A549 (cell line): ENCODE measurements around the gene PANX1. TPM values are rescaled to one million over a fixed set of nuclear protein-coding genes. Genes with fewer than 3 reads are reported as not detected.

Experiments
- ATAC-seq, 2 experiments: fragments of 200-7000 bp in 1 of 2; fragments of >200 bp in 1 of 2; cut with Nextera tagmentation in 1 of 2; cut with Tn5 transposase in 1 of 2; 3 replicates each; pipeline versions ENCODE4 v1.8.0 to v1.9.1; 2018 to 2020; ENCODE audit warnings: mild to moderate bottlenecking in 1 of 2, moderate library complexity in 1 of 2
- CTCF ChIA-PET: fragments of 300-600 bp; sonication (Branson Sonifier 250); formaldehyde crosslinking; extraction: SDS; loops from one replicate; lab custom pipeline; 2021; ENCODE audit warnings: antibody characterized with exemption, inconsistent platforms; lab: Yijun Ruan, JAX
- POLR2A ChIA-PET: fragments of 350-600 bp; formaldehyde crosslinking; extraction: SDS; loops from one replicate; lab custom pipeline; 2021; ENCODE audit warnings: antibody characterized with exemption, inconsistent platforms; lab: Yijun Ruan, JAX
- DNase-seq, 2 experiments: peaks; one replicate each; pipeline versions ENCODE4 v3.0.0 to v3.0.0-alpha.2; 2011 to 2016; ENCODE audit warnings: low read depth in 1 of 2, low spot score in 1 of 2
- FAIRE-seq: peaks from 2 replicates; lab custom pipeline; 2011; peaks lifted over from hg19 to GRCh38; lab: Jason Lieb, UNC
- H3K27ac ChIP-seq, 2 experiments: fragments of >200 bp; sonication (Bioruptor Twin); formaldehyde crosslinking; 3 replicates each; pipeline ENCODE4 v1.5.1; 2016 to 2017
- H3K4me1 ChIP-seq: fragments of >200 bp; sonication (Bioruptor Twin); formaldehyde crosslinking; 3 replicates; pipeline ENCODE4 v1.6.1; 2016
- H3K4me2 ChIP-seq: fragments of >200 bp; sonication (Bioruptor Twin); formaldehyde crosslinking; 3 replicates; pipeline ENCODE4 v1.6.1; 2016
- H3K4me3 ChIP-seq: fragments of >200 bp; sonication (Bioruptor Twin); formaldehyde crosslinking; 3 replicates; pipeline ENCODE4 v1.5.1; 2016
- H3K9me3 ChIP-seq: fragments of >200 bp; sonication (Bioruptor Twin); formaldehyde crosslinking; 3 replicates; pipeline ENCODE4 v1.6.1; 2016
- FOXS1 ChIP-seq: fragments of 250-450 bp; sonication (Bioruptor Pico); IDR thresholded peaks from 2 replicates; pipeline ENCODE4 v1.5.0; 2020; ENCODE audit warnings: mild to moderate bottlenecking, moderate library complexity
- GATA3 ChIP-seq: IDR thresholded peaks from 2 replicates; pipeline ENCODE4 v1.6.1; 2012; ENCODE audit warnings: borderline replicate concordance
- HEYL ChIP-seq: fragments of 250-450 bp; sonication (Bioruptor Pico); IDR thresholded peaks from 2 replicates; pipeline ENCODE4 v1.8.0; 2021; ENCODE audit warnings: mild to moderate bottlenecking, moderate library complexity
- HOXA7 ChIP-seq: fragments of 250-450 bp; sonication (Bioruptor Pico); IDR thresholded peaks from 2 replicates; pipeline ENCODE4 v1.5.0; 2020; ENCODE audit warnings: mild to moderate bottlenecking, moderate library complexity
- HOXB13 ChIP-seq: fragments of 250-450 bp; sonication (Bioruptor Pico); IDR thresholded peaks from 2 replicates; pipeline ENCODE4 v1.5.0; 2020; ENCODE audit warnings: low read depth, mild to moderate bottlenecking, moderate library complexity
- HOXB5 ChIP-seq: fragments of 250-450 bp; sonication (Bioruptor Pico); IDR thresholded peaks from 2 replicates; pipeline ENCODE4 v1.5.0; 2020; ENCODE audit warnings: mild to moderate bottlenecking, moderate library complexity
- KDM1A ChIP-seq: fragments of 200-600 bp; sonication (generic); IDR thresholded peaks from 2 replicates; pipeline ENCODE4 v1.6.1; 2016; ENCODE audit warnings: low read depth, mild to moderate bottlenecking
- KDM5A ChIP-seq: fragments of 200-600 bp; sonication (generic); IDR thresholded peaks from 2 replicates; pipeline ENCODE4 v1.6.1; 2016; ENCODE audit warnings: antibody characterized with exemption, mild to moderate bottlenecking
- MAFK ChIP-seq: fragments of 450-650 bp; IDR thresholded peaks from 2 replicates; pipeline ENCODE4 v1.6.1; 2014; ENCODE audit not compliant: partially characterized antibody
- MAZ ChIP-seq: fragments of 150-350 bp; IDR thresholded peaks from 2 replicates; pipeline ENCODE4 v1.6.1; 2014; ENCODE audit warnings: antibody characterized with exemption, low read depth, low read length, borderline replicate concordance
- NFE2L2 ChIP-seq: fragments of 150-350 bp; conservative IDR thresholded peaks from 2 replicates; pipeline ENCODE4 v1.6.1; 2014; ENCODE audit warnings: low read length
- PHF8 ChIP-seq: fragments of 200-600 bp; sonication (generic); IDR thresholded peaks from 2 replicates; pipeline ENCODE4 v1.6.1; 2016; ENCODE audit warnings: low read depth, mild to moderate bottlenecking, antibody characterized with exemption, moderate library complexity, borderline replicate concordance
- RAD21 ChIP-seq, 2 experiments: fragments of >200 bp in 1 of 2; sonication (Bioruptor Twin) in 1 of 2; formaldehyde crosslinking in 1 of 2; IDR thresholded peaks in 1 of 2; conservative IDR thresholded peaks in 1 of 2; 2 replicates in 1 of 2; 3 replicates in 1 of 2; pipeline ENCODE4 v1.6.1; 2012 to 2018; ENCODE audit warnings: inconsistent platforms in 1 of 2
- RARB ChIP-seq: fragments of 250-450 bp; sonication (Bioruptor Pico); IDR thresholded peaks from 2 replicates; pipeline ENCODE4 v1.8.0; 2021; ENCODE audit warnings: mild to moderate bottlenecking, moderate library complexity
- RFX5 ChIP-seq: fragments of 450-650 bp; IDR thresholded peaks from 2 replicates; pipeline ENCODE4 v1.7.1; 2014; ENCODE audit warnings: antibody characterized with exemption, mild to moderate bottlenecking, moderate library complexity
- SMC3 ChIP-seq: fragments of >200 bp; sonication (Bioruptor Twin); formaldehyde crosslinking; IDR thresholded peaks from 3 replicates; pipeline ENCODE4 v1.6.1; 2018; ENCODE audit warnings: inconsistent platforms
- SREBF2 ChIP-seq: fragments of 450-650 bp; IDR thresholded peaks from 2 replicates; pipeline ENCODE4 v1.6.1; 2014; ENCODE audit warnings: mild to moderate bottlenecking, moderate library complexity
- TP53 ChIP-seq: fragments of 250-450 bp; sonication (Bioruptor Pico); IDR thresholded peaks from 2 replicates; pipeline ENCODE4 v1.5.0; 2021; ENCODE audit warnings: mild to moderate bottlenecking, moderate library complexity
- WGBS: methylation state at CpG from one replicate; pipeline ENCODE4 v1.1.6; 2017; ENCODE audit errors: missing lambda C conversion rate; 5-methylcytosine and 5-hydroxymethylcytosine counted together
- polyA plus RNA-seq, 4 experiments: library from polyadenylated mRNA; depleted of rRNA in 3 of 4; stranded (reverse); fragments of >200 nt; fragmentation: RNase III in 1 of 4; extraction: RNeasy Plus Mini Kit Qiagen cat#74134 plus additional on column Dnase treatment in 1 of 4; gene quantifications; 2 replicates in 3 of 4; 3 replicates in 1 of 4; pipeline ENCODE4 v1.2.3, GENCODE V29; 2011 to 2017
- TF ChIP-seq, protein P1 (sequence below): fragments of >200 bp; sonication (Bioruptor Twin); formaldehyde crosslinking; IDR thresholded peaks from 2 replicates; pipeline ENCODE4 v1.6.1; 2016
- TF ChIP-seq, protein P2 (sequence below): IDR thresholded peaks from 2 replicates; pipeline ENCODE4 v1.6.1; 2012
- TF ChIP-seq, protein P3 (sequence below): IDR thresholded peaks from 2 replicates; pipeline ENCODE4 v1.6.1; 2012; ENCODE audit warnings: low read depth, borderline replicate concordance
- TF ChIP-seq, protein P4 (sequence below): fragments of 150-350 bp; IDR thresholded peaks from 2 replicates; pipeline ENCODE4 v1.6.1; 2014; ENCODE audit warnings: low read depth, mild to moderate bottlenecking, low read length
- TF ChIP-seq, protein P5 (sequence below): fragments of 250-450 bp; sonication (Bioruptor Pico); IDR thresholded peaks from 2 replicates; pipeline ENCODE4 v1.5.0; 2021; ENCODE audit warnings: mild to moderate bottlenecking, moderate library complexity, borderline replicate concordance
- TF ChIP-seq, protein P6 (sequence below): fragments of 200-600 bp; sonication (generic); IDR thresholded peaks from 2 replicates; pipeline ENCODE4 v1.6.1; 2016; ENCODE audit warnings: antibody characterized with exemption, mild to moderate bottlenecking, moderate library complexity

Gene PANX1
- polyA plus RNA-seq, 2 of the 4 experiments (the other 2 are of a cell fraction): 11.0 to 13.3 TPM

DNA sequence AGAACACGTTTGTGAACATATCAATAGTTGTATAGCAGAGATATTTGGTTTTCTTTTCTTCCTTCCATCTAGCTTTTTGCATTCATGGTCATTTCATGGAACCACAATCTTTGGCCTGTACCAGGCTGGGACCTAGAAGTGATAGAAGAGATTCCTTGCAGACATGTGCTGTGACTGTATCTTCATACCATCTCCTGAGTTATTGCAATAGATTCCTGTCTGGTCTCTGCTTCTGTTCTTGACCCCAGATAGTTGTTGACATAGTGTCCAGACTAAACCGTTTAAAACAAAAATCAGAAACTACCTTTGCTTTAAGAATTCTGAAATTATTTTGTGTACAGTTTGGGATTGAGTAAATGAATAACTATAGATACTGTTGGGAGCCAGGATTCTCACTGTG lies 16.8 kb downstream of the PANX1 start:
- TF ChIP-seq RFX5 (no peak), HOXA7 (no peak), MAZ (no peak), HOXB5 (CRISPR knock-in tag) (no peak), GATA3 (no peak), SMC3 (no peak), RAD21 (conservative IDR thresholded peaks at IDR 0.05 in 1 of 2, IDR thresholded peaks at IDR 0.05 in 1 of 2) (no peak)
- TF ChIP-seq, protein P1, sequence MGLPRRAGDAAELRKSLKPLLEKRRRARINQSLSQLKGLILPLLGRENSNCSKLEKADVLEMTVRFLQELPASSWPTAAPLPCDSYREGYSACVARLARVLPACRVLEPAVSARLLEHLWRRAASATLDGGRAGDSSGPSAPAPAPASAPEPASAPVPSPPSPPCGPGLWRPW: no peak
- TF ChIP-seq, protein P2, sequence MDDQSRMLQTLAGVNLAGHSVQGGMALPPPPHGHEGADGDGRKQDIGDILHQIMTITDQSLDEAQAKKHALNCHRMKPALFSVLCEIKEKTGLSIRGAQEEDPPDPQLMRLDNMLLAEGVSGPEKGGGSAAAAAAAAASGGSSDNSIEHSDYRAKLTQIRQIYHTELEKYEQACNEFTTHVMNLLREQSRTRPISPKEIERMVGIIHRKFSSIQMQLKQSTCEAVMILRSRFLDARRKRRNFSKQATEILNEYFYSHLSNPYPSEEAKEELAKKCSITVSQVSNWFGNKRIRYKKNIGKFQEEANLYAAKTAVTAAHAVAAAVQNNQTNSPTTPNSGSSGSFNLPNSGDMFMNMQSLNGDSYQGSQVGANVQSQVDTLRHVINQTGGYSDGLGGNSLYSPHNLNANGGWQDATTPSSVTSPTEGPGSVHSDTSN: no peak
- Histone ChIP-seq H3K4me1 (peaks cover 86% of the 10 kb centered on the region), H3K4me3 (no peak overlapping the region), H3K4me2 (peak overlapping the region; percentile 46), H3K27ac (peak overlapping the region; percentile 4 to 49; a peak in 1 of 6 replicates), H3K9me3 (no peaks in the 10 kb centered on the region)
- FAIRE-seq: no peak
- ChIA-PET CTCF (interaction anchor here (0.9 kb wide), 1 partner anchor 224 kb away, joined by 4 read pairs; no protein-coding TSS in a partner anchor), POLR2A (no interaction called here)
- peak in 1 of 2 experiments; percentile 38; a peak in 1 of 6 replicates for ATAC-seq
- WGBS: 32% methylated on average over 2 of the region's 2 CpGs
- no peak for DNase-seq

DNA sequence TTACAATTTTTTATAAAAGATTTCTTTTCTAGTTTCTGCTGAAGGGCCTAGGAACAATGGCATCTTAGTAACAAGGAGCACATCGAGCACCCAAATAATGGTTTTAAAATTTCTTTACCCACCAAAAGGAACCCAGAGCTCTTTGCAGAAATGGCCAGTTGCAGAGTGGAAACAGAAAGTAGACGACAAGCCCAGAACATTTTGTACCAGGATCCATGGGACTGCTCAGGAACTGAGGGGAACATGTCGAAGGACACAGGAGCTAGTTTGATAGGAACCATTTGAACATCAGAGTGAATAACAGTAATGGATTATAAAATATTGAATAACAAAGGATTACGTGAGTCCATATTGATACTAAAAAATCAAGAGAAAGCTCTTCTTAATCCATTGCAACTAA lies 17.3 kb downstream of the PANX1 start:
- no peak overlapping the region for H3K4me3 ChIP-seq
- no peak for DNase-seq
- no peak for ATAC-seq
- TF ChIP-seq GATA3 (no peak), MAZ (no peak), KDM5A (no peak), TP53 (no peak), SREBF2 (no peak), PHF8 (no peak), RARB (CRISPR knock-in tag) (no peak), KDM1A (no peak), FOXS1 (CRISPR knock-in tag) (no peak)
- TF ChIP-seq, protein P1: no peak
- TF ChIP-seq, protein P3, sequence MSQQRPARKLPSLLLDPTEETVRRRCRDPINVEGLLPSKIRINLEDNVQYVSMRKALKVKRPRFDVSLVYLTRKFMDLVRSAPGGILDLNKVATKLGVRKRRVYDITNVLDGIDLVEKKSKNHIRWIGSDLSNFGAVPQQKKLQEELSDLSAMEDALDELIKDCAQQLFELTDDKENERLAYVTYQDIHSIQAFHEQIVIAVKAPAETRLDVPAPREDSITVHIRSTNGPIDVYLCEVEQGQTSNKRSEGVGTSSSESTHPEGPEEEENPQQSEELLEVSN: no peak
- WGBS: 75% methylated on average over 4 of the region's 4 CpGs
- peaks cover 90% of the 10 kb centered on the region for H3K4me1 ChIP-seq
- ChIA-PET POLR2A (no interaction called here), CTCF (interaction anchor here (0.9 kb wide), 1 partner anchor 224 kb away, joined by 4 read pairs; no protein-coding TSS in a partner anchor)
- H3K27ac ChIP-seq: peak overlapping the region; percentile 31 to 50; a peak in 1 of 6 replicates
- peak overlapping the region; percentile 46 for H3K4me2 ChIP-seq
- FAIRE-seq: no peak
- no peaks in the 10 kb centered on the region for H3K9me3 ChIP-seq

DNA sequence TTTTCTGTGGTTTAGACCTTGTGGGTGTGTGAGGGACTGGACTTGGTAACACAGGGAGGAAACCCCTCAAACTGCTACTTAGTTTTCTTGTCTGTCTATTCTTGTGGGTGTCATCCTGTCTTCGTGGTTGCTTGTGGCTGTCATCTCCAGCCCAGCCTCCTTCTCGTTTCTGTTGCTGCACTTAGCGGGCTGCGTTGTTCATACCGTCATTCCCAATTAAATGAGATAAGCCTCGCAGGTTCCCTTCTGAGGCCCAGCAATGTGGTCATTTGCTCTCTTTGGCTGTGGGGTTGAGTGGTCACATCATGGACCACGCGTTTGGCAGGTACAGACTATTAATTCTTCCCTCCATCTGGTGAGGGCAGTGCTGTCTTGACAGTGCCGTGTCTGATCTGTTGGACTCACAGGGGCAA lies 18.8 kb downstream of the PANX1 start:
- H3K9me3 ChIP-seq: no peaks in the 10 kb centered on the region
- ATAC-seq: no peak
- DNase-seq: no peak
- CTCF ChIA-PET: interaction anchor here (1.3 kb wide), 1 partner anchor 252 kb away, joined by 3 read pairs; no protein-coding TSS in a partner anchor
- FAIRE-seq: no peak
- POLR2A ChIA-PET: no interaction called here
- no peak overlapping the region for H3K4me3 ChIP-seq
- no peak overlapping the region; a peak in 1 of 6 replicates for H3K27ac ChIP-seq
- WGBS: 88% methylated on average over 9 of the region's 9 CpGs
- peaks cover 90% of the 10 kb centered on the region for H3K4me1 ChIP-seq
- H3K4me2 ChIP-seq: no peak overlapping the region
- TF ChIP-seq, protein P4, sequence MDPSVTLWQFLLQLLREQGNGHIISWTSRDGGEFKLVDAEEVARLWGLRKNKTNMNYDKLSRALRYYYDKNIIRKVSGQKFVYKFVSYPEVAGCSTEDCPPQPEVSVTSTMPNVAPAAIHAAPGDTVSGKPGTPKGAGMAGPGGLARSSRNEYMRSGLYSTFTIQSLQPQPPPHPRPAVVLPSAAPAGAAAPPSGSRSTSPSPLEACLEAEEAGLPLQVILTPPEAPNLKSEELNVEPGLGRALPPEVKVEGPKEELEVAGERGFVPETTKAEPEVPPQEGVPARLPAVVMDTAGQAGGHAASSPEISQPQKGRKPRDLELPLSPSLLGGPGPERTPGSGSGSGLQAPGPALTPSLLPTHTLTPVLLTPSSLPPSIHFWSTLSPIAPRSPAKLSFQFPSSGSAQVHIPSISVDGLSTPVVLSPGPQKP: no peak
- TF ChIP-seq SMC3 (no peak), HOXB13 (CRISPR knock-in tag) (no peak), NFE2L2 (no peak), MAFK (no peak), SREBF2 (no peak), HEYL (no peak)
- TF ChIP-seq, protein P5, sequence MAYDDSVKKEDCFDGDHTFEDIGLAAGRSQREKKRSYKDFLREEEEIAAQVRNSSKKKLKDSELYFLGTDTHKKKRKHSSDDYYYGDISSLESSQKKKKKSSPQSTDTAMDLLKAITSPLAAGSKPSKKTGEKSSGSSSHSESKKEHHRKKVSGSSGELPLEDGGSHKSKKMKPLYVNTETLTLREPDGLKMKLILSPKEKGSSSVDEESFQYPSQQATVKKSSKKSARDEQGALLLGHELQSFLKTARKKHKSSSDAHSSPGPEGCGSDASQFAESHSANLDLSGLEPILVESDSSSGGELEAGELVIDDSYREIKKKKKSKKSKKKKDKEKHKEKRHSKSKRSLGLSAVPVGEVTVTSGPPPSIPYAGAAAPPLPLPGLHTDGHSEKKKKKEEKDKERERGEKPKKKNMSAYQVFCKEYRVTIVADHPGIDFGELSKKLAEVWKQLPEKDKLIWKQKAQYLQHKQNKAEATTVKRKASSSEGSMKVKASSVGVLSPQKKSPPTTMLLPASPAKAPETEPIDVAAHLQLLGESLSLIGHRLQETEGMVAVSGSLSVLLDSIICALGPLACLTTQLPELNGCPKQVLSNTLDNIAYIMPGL (CRISPR knock-in tag): no peak
- TF ChIP-seq, protein P6, sequence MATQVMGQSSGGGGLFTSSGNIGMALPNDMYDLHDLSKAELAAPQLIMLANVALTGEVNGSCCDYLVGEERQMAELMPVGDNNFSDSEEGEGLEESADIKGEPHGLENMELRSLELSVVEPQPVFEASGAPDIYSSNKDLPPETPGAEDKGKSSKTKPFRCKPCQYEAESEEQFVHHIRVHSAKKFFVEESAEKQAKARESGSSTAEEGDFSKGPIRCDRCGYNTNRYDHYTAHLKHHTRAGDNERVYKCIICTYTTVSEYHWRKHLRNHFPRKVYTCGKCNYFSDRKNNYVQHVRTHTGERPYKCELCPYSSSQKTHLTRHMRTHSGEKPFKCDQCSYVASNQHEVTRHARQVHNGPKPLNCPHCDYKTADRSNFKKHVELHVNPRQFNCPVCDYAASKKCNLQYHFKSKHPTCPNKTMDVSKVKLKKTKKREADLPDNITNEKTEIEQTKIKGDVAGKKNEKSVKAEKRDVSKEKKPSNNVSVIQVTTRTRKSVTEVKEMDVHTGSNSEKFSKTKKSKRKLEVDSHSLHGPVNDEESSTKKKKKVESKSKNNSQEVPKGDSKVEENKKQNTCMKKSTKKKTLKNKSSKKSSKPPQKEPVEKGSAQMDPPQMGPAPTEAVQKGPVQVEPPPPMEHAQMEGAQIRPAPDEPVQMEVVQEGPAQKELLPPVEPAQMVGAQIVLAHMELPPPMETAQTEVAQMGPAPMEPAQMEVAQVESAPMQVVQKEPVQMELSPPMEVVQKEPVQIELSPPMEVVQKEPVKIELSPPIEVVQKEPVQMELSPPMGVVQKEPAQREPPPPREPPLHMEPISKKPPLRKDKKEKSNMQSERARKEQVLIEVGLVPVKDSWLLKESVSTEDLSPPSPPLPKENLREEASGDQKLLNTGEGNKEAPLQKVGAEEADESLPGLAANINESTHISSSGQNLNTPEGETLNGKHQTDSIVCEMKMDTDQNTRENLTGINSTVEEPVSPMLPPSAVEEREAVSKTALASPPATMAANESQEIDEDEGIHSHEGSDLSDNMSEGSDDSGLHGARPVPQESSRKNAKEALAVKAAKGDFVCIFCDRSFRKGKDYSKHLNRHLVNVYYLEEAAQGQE: no peak
